ENCODE results near the gene GRID2IP.

The GRID2IP gene

GRCh38 chr7:6495597-6496262 is 55.5 kb downstream of the GRID2IP start:
- H3K27ac ChIP-seq: no peak overlapping the region
- TF ChIP-seq, protein P1, sequence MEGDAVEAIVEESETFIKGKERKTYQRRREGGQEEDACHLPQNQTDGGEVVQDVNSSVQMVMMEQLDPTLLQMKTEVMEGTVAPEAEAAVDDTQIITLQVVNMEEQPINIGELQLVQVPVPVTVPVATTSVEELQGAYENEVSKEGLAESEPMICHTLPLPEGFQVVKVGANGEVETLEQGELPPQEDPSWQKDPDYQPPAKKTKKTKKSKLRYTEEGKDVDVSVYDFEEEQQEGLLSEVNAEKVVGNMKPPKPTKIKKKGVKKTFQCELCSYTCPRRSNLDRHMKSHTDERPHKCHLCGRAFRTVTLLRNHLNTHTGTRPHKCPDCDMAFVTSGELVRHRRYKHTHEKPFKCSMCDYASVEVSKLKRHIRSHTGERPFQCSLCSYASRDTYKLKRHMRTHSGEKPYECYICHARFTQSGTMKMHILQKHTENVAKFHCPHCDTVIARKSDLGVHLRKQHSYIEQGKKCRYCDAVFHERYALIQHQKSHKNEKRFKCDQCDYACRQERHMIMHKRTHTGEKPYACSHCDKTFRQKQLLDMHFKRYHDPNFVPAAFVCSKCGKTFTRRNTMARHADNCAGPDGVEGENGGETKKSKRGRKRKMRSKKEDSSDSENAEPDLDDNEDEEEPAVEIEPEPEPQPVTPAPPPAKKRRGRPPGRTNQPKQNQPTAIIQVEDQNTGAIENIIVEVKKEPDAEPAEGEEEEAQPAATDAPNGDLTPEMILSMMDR (IDR thresholded peaks at IDR 0.05): no peak
- TF ChIP-seq ZFX (IDR thresholded peaks at IDR 0.05; ENCODE audit: borderline replicate concordance): no peak

GRCh38 chr7:6494365-6494764 is 56.9 kb downstream of the GRID2IP start:
- no peak overlapping the region for H3K27ac ChIP-seq
- TF ChIP-seq ZFX (IDR thresholded peaks at IDR 0.05; ENCODE audit: borderline replicate concordance): no peak
- TF ChIP-seq, protein P1 (IDR thresholded peaks at IDR 0.05): no peak

- no peak for TF ChIP-seq ZFX (IDR thresholded peaks at IDR 0.05; ENCODE audit: borderline replicate concordance)
- TF ChIP-seq, protein P1 (IDR thresholded peaks at IDR 0.05): no peak
Measured at GRCh38 chr7:6491194-6491593, 60.1 kb downstream of the GRID2IP start.

GRCh38 chr7:6489612-6490011 is 61.6 kb downstream of the GRID2IP start:
- no peak for TF ChIP-seq ZFX (IDR thresholded peaks at IDR 0.05; ENCODE audit: borderline replicate concordance)
- TF ChIP-seq, protein P1 (IDR thresholded peaks at IDR 0.05): no peak
- H3K27ac ChIP-seq: no peak overlapping the region

More at GRCh38 chr7:6491194-6491593, 60.1 kb downstream of the GRID2IP start:
- no peak overlapping the region for H3K27ac ChIP-seq

- no peak for TF ChIP-seq ZFX (IDR thresholded peaks at IDR 0.05; ENCODE audit: borderline replicate concordance)
- TF ChIP-seq, protein P1 (IDR thresholded peaks at IDR 0.05): no peak
- no peak overlapping the region for H3K27ac ChIP-seq
Measured at GRCh38 chr7:6487184-6487545, 64.1 kb downstream of the GRID2IP start.

- TF ChIP-seq, protein P1 (IDR thresholded peaks at IDR 0.05): no peak
- no peak for TF ChIP-seq ZFX (IDR thresholded peaks at IDR 0.05; ENCODE audit: borderline replicate concordance)
- H3K27ac ChIP-seq: no peak overlapping the region
Measured at GRCh38 chr7:6486438-6487183, 64.7 kb downstream of the GRID2IP start.

- H3K27ac ChIP-seq: peak overlapping the region; percentile 86
Measured at GRCh38 chr7:6482743-6483119, 68.5 kb downstream of the GRID2IP start.

More at GRCh38 chr7:6482743-6483119, 68.5 kb downstream of the GRID2IP start:
- TF ChIP-seq ZFX (IDR thresholded peaks at IDR 0.05; ENCODE audit: borderline replicate concordance): no peak
- TF ChIP-seq, protein P1 (IDR thresholded peaks at IDR 0.05): 0 out of 2 replicates have a peak, but pooled peaks have one; percentile 4

Measured in 22Rv1 (cell line).